Measurements from ENCODE around the gene IL17C.

IL17C gene

GRCh38 chr16:88687254-88687576 is 48.8 kb downstream of the IL17C start:
- no peak for DNase-seq

GRCh38 chr16:88687676-88688012 is 49.3 kb downstream of the IL17C start:
- no peak for DNase-seq

GRCh38 chr16:88688013-88688778 is 49.8 kb downstream of the IL17C start:
- DNase-seq, result no peak
